Activated CD8-positive, alpha-beta memory T cell treated with anti-CD3 and anti-CD28 coated beads for 1 hour (primary cell): ENCODE results near the gene TRIM31.
"Not testable (repeated sequence)": the region's sequence is repeated elsewhere in the genome, so short reads cannot be mapped to it uniquely, and the experiment has no call there.

ENCODE experiments used
- DNase-seq, 2 donors: peaks; one replicate each; pipeline ENCODE4 v3.0.0-alpha.2; 2020; ENCODE audit warnings: low read depth in 1 of 2; ENCODE audit errors: extremely low read depth in 1 of 2

The TRIM31 gene

GRCh38 chr6:30118691-30119090, 5.8 kb upstream of the TRIM31 start:
- not testable (repeated sequence) for DNase-seq

DNA sequence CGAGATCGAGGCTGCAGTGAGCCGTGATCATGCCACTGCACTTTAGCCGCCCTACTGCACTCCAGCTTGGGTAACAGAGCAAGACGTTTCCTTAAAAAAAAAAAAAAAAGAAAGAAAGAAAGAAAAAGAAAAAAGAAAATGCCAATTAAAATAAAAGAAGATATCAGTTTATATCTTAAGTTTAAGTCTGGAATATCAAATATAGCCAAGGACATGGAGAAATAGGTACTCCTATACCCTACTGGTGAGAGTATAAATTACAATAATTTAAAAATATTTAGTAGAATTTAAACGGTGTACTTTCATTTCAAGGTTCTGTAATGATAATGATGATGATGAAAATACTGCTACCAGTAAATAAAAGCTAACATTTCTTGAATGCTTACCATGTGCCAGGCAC, 3.8 kb upstream of the TRIM31 start:
- no peak for DNase-seq

DNA sequence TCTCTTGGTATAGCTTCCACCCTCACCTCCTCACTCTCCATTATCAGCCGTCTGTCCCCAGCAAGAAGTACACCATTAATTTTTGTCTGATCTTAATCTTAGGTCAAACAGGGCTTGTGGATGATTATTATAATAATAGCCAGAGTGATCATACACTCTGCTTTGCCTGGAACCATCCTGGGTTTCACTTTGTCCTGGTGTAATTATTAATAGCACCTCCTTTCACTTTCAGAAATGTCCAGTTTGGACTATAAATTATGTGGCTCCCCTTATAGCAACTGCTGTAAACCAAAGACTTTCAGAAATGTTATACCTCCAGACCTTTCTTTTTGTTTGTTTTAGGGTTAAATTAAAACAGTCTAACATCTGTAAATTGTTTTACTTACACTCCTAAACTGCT, 951 bp upstream of the TRIM31 start:
- no peak for DNase-seq

GRCh38 chr6:30112402-30112994, 392 bp downstream of the TRIM31 start:
- DNase-seq: no peak

- no peak for DNase-seq
Observed at GRCh38 chr6:30111266-30111856, 1.5 kb downstream of the TRIM31 start.

GRCh38 chr6:30104661-30105060, 8.2 kb downstream of the TRIM31 start:
- DNase-seq: no peak

- DNase-seq: no peak
Observed at GRCh38 chr6:30103872-30104179, 9.1 kb downstream of the TRIM31 start.

GRCh38 chr6:30102970-30103871, 9.7 kb downstream of the TRIM31 start:
- peak; percentile 57 to 63 for DNase-seq

GRCh38 chr6:30102414-30102969, 10.4 kb downstream of the TRIM31 start:
- no peak for DNase-seq

- DNase-seq: peak in 1 of 2 donors; percentile 37
Observed at GRCh38 chr6:30101444-30102413, 11.2 kb downstream of the TRIM31 start.

DNA sequence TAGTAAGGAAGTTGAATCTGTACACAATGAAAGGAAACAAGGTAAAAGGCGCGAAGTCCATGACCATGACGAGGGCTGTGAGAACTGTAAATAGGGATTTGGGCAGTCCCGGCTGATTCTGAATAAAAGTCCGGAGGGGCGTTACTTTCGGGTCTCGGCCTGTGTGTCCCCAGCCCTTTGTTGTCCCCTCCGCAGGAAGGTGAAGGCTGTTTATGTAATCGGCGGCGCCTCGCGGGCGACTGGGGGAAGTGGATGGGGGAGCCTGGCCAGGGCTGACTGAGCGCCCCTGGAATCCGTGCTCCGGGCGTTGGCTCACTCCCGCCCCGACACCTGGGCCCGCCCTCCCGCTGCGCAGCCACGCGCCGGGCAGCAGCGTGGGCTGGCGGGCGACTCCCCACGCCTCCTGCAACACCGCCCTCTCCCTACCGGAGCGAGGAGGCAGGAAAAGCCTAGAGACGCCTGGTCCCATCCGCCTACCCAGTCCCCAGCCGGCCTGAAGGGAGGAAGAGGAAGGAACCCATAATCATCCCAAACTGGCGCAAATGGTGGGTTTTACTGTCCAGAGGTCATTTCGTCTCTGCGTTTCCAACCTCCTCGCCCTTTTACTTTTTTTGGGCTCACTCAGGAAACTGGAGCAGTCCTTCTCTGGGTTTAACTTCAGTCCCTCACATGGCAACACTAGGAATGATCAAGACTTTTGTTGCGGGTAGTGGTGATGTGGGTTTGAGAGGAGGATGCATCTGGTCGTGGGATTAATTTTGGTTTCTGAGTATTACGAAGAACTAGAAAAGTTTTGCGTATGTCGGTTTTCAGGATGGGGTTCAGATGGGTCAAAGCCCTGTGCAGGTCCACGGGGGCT, 12.1 kb downstream of the TRIM31 start:
- DNase-seq: no peak

DNA sequence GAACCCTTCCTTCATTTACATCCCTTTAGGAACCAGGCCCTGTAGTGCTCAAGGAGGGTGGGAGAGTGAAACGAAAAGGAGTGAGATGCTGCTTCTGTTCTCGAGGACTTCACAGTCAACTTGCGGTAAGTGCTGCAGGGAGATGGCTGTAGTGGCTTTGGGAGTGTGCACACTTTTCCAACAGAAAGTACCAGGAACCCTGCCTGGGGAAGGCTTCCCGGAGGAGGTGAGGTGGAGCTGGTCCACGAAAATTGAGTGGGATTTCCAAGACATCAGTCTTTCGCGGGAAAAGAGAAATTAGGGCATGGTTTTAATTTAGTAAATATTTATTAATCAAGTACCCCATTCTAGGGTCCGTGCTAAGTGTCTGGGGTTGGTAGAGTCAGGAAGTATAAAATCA, 12.7 kb downstream of the TRIM31 start:
- DNase-seq: no peak

GRCh38 chr6:30097902-30098768, 14.8 kb downstream of the TRIM31 start:
- DNase-seq: no peak

- DNase-seq: no peak
Observed at GRCh38 chr6:30096829-30097228, 16.1 kb downstream of the TRIM31 start.

DNA sequence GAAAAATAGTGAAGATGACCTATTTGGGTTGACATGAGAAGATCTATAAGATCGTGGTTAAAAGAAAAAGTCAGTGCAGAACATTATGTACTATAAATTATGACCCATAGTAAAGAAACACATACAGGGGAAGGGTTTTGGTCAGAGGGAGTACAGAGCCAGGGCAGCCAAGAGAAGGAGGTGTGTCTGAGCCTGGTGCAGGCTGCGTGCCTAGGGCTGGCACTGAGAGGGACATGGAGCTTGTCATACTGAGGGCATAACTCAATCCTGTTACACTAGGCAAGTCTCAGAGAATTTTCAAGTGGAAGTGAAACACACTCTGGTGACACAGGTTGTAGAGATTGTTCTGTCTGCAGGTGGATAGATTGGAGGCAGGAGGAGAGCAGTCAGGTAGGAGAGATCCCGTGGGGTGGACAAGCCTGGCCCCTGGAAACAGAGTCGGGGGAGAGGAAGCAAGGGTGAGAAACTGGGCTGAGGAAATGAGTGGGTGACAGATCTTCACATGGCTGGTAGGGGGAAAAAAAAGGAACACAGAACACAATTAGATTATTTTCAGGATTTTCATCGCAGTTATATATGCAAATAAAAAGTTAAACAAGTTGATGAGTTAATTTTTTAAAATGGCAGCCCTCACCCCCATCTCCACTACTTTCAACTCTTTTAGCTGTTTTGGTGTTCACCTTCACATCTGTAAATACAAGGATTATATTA, 18.8 kb downstream of the TRIM31 start:
- no peak for DNase-seq

DNA sequence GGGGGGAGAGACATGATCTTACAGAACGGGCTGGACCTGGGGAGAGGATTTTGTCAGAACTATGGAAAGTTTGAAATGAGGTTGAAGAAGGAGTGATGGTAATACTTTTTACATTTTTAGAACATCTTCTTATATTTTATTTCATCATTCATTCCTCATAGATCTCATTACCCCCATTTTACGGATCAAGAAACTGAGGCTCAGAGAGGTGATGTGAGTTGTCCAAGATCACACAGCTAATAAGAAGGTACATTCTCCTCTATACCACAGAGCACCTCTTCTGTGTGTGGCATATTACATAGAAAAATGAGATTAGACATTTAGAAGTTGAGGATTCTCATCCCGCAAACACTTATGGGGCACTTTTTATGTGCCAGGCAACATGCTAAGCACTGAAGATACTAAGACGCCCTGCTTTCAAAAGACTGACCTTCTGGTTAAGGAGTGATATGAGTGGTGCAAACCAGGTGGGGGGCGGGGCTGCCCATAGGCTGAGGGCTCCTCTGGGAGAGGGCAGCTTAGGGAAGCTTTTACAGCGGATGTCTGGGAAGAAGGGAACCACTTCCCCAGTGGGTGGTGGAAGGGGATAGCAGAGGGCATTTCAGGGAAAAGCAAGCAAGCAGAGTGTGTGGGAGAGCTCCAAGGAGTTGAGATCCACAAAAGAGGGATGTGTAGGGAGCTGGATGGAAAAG, 19.9 kb downstream of the TRIM31 start:
- DNase-seq: no peak

GRCh38 chr6:30091577-30092381, 21.1 kb downstream of the TRIM31 start:
- DNase-seq: no peak
